H1 (cell line): Measurements from ENCODE around the gene SYNDIG1.

Experiments used
- EZH2 ChIP-seq: fragments of 200-600 bp; sonication (generic); IDR thresholded peaks from 2 replicates; pipeline ENCODE4 v1.7.1; 2012; ENCODE audit warnings: low read depth, mild to moderate bottlenecking, moderate library complexity, low read length, inconsistent platforms; ENCODE audit not compliant: severe bottlenecking
- GTF2F1 ChIP-seq: IDR thresholded peaks from 2 replicates; pipeline ENCODE4 v1.6.1; 2012; ENCODE audit warnings: low read depth, low read length, improper control_type of control experiment, borderline replicate concordance
- KDM5A ChIP-seq: fragments of 200-600 bp; IDR thresholded peaks from 2 replicates; pipeline ENCODE4 v1.7.1; 2012; ENCODE audit warnings: mild to moderate bottlenecking, low read length, inconsistent platforms, mixed read lengths
- RXRA ChIP-seq: IDR thresholded peaks from 2 replicates; pipeline ENCODE4 v1.6.1; 2011; ENCODE audit warnings: low read depth, mild to moderate bottlenecking, low read length, moderate library complexity; ENCODE audit not compliant: insufficient read depth
- SUZ12 ChIP-seq: fragments of 200-600 bp; sonication (generic); IDR thresholded peaks from 2 replicates; pipeline ENCODE4 v1.6.1; 2012; ENCODE audit warnings: mild to moderate bottlenecking, inconsistent platforms, low read length, moderate library complexity, mixed read lengths
- TF ChIP-seq, protein P1 (sequence below): IDR thresholded peaks from 2 replicates; pipeline ENCODE4 v1.6.1; 2012; ENCODE audit warnings: inconsistent platforms

DNA sequence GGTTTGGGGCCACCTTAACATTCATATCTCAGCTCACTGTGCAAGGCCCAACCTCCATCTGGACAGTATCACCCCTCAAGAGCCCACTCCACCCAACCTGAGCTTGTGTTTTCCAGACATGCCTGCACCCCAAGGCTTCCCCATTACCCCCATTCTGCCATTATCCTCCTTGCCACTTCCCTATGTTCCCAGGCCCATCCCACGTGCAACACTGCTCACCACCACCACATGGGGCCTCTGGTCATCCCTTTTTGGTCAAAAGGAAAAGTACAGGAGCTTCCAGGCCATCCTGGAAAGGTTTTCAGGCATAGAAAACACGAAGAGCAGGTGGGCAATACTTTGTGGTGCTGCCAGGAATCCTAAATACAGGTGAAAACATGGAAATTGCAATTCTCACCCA, 140.3 kb downstream of the SYNDIG1 start:
- TF ChIP-seq KDM5A (no peak), GTF2F1 (no peak), SUZ12 (no peak), EZH2 (no peak), RXRA (no peak)
- TF ChIP-seq, protein P1, sequence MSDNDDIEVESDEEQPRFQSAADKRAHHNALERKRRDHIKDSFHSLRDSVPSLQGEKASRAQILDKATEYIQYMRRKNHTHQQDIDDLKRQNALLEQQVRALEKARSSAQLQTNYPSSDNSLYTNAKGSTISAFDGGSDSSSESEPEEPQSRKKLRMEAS = no peak
